SH-SY5Y (cell line): ENCODE data around the gene UBN2.

Source experiments
- GATA2 ChIP-seq: IDR thresholded peaks from 2 replicates; pipeline ENCODE4 v1.6.1; 2011; ENCODE audit warnings: mild to moderate bottlenecking, low read depth, low read length
- GATA3 ChIP-seq: IDR thresholded peaks from 2 replicates; pipeline ENCODE4 v1.6.1; 2011; ENCODE audit warnings: low read depth, mild to moderate bottlenecking, low read length, moderate library complexity

DNA sequence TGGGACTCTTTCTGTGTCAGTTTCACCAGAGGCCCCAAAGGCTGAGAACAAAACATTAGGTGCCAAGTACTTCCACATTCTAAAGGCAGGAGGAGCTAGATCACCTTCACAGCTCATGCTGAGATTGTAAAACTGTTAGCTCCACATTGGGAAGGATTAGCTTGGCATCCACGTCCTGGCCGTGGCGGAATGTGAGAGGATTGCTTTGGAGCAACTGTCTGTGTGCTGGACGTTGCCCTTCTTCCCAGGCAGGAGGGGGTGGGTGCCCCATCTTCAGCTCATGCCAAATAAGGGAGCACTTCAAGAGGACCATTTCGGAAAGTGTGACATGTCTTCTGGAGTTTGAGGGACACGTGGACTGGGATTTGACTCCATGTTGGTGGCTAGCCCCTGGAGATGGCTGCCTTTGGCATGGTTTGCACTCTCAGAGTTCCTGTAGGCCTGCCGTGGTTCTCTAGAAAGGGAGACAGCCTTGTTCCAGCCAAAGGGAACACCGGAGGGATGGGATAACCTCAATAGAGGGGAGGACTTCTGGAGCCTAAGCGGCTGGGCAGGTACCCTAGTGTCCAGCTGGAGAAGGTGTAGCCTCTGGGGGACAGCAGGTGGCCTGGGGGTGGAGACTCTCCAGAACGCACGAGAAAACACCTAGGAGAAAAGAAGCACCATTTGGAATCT is 90.2 kb downstream of the UBN2 start:
- TF ChIP-seq GATA3 (no peak), GATA2 (no peak)
